ENCODE data around the gene RGS7.
"Not testable (repeated sequence)": the region's sequence is repeated elsewhere in the genome, so short reads cannot be mapped to it uniquely, and the experiment has no call there.

Gene RGS7

GRCh38 chr1:241270016-241270415, 87.0 kb downstream of the RGS7 start:
- DNase-seq, result no peak

- DNase-seq, result no peak
Observed at GRCh38 chr1:241269116-241269515, 87.9 kb downstream of the RGS7 start.

- no peak for DNase-seq
Observed at GRCh38 chr1:241266121-241266520, 90.9 kb downstream of the RGS7 start.

- no peak for DNase-seq
Observed at GRCh38 chr1:241265428-241265827, 91.6 kb downstream of the RGS7 start.

- no peak for DNase-seq
Observed at GRCh38 chr1:241263346-241263745, 93.7 kb downstream of the RGS7 start.

GRCh38 chr1:241253471-241253870, 103.5 kb downstream of the RGS7 start:
- no peak for DNase-seq

GRCh38 chr1:241250465-241250864, 106.5 kb downstream of the RGS7 start:
- DNase-seq, result no peak

GRCh38 chr1:241240069-241240468, 116.9 kb downstream of the RGS7 start:
- DNase-seq, result no peak

- no peak for DNase-seq
Observed at GRCh38 chr1:241237873-241238272, 119.1 kb downstream of the RGS7 start.

- no peak for DNase-seq
Observed at GRCh38 chr1:241235256-241235897, 121.6 kb downstream of the RGS7 start.

- DNase-seq, result no peak
Observed at GRCh38 chr1:241229711-241230110, 127.3 kb downstream of the RGS7 start.

- DNase-seq, result no peak
Observed at GRCh38 chr1:241229216-241229615, 127.8 kb downstream of the RGS7 start.

- DNase-seq, result no peak
Observed at GRCh38 chr1:241228339-241228738, 128.7 kb downstream of the RGS7 start.

GRCh38 chr1:241225741-241226140, 131.3 kb downstream of the RGS7 start:
- DNase-seq, result no peak

- DNase-seq, result not testable (repeated sequence)
Observed at GRCh38 chr1:241224189-241224588, 132.8 kb downstream of the RGS7 start.

GRCh38 chr1:241222813-241223212, 134.2 kb downstream of the RGS7 start:
- not testable (repeated sequence) for DNase-seq

GRCh38 chr1:241221319-241221718, 135.7 kb downstream of the RGS7 start:
- no peak for DNase-seq

- DNase-seq, result not testable (repeated sequence)
Observed at GRCh38 chr1:241220913-241221312, 136.1 kb downstream of the RGS7 start.

- DNase-seq, result no peak
Observed at GRCh38 chr1:241219449-241219848, 137.6 kb downstream of the RGS7 start.

- no peak for DNase-seq
Observed at GRCh38 chr1:241217516-241217915, 139.5 kb downstream of the RGS7 start.

- DNase-seq, result no peak
Observed at GRCh38 chr1:241215683-241216082, 141.3 kb downstream of the RGS7 start.

- no peak for DNase-seq
Observed at GRCh38 chr1:241215203-241215602, 141.8 kb downstream of the RGS7 start.

- no peak for DNase-seq
Observed at GRCh38 chr1:241213139-241213538, 143.9 kb downstream of the RGS7 start.

GRCh38 chr1:241212628-241213027, 144.4 kb downstream of the RGS7 start:
- no peak for DNase-seq

GRCh38 chr1:241208910-241209379, 148.1 kb downstream of the RGS7 start:
- DNase-seq, result no peak
